Stomach (tissue), 9 donors: Measurements from ENCODE around the gene CPB2. TPM values are rescaled to one million over a fixed set of nuclear protein-coding genes. Genes with fewer than 3 reads are reported as not detected.

Experiments
- DNase-seq, 2 donors: peaks; one replicate each; pipeline versions ENCODE4 v3.0.0 to v3.0.0-alpha.2; 2013 to 2019
- H3K27ac ChIP-seq, 5 donors: fragments of 200-600 bp in 4 of 5; sonication (generic) in 4 of 5; one replicate each; pipeline ENCODE4 v1.5.1; 2013 to 2019; ENCODE audit warnings: mild to moderate bottlenecking in 1 of 5, moderate library complexity in 1 of 5
- H3K27me3 ChIP-seq, 3 donors: fragments of 200-600 bp; sonication (generic); one replicate each; pipeline ENCODE4 v1.5.1; 2017 to 2019; ENCODE audit warnings: mixed run types in 1 of 3
- H3K36me3 ChIP-seq, 4 donors: fragments of 200-600 bp; sonication (generic); 1 replicate in 3 of 4; 2 replicates in 1 of 4; pipeline ENCODE4 v1.5.1; 2016 to 2019
- H3K4me1 ChIP-seq, 4 donors: fragments of 200-600 bp; sonication (generic); one replicate each; pipeline ENCODE4 v1.5.1; 2016 to 2019
- H3K4me3 ChIP-seq, 4 donors: fragments of 200-600 bp; sonication (generic) in 3 of 4; one replicate each; pipeline ENCODE4 v1.5.1; 2016 to 2019; ENCODE audit warnings: mild to moderate bottlenecking in 1 of 4
- H3K9me3 ChIP-seq, 4 donors: fragments of 200-600 bp; sonication (generic); one replicate each; pipeline ENCODE4 v1.5.1; 2016 to 2019
- CTCF ChIP-seq, 7 experiments: fragments of 450-650 bp in 4 of 7; fragments of 200-600 bp in 3 of 7; sonication (generic) in 3 of 7; IDR thresholded peaks; one replicate each; pipeline ENCODE4 v1.5.1; 2016 to 2019; ENCODE audit warnings: antibody characterized with exemption in 7 of 7, control low read depth in 2 of 7, mild to moderate bottlenecking in 1 of 7
- EP300 ChIP-seq: sonication (generic); formaldehyde crosslinking; IDR thresholded peaks from one replicate; pipeline ENCODE4 v1.6.1; 2017; ENCODE audit warnings: antibody characterized with exemption
- POLR2A ChIP-seq, 4 donors: fragments of 450-650 bp; IDR thresholded peaks; one replicate each; pipeline ENCODE4 v1.6.1; 2016; ENCODE audit warnings: antibody characterized with exemption in 4 of 4, control low read depth in 2 of 4, mild to moderate bottlenecking in 1 of 4, moderate library complexity in 1 of 4
- POLR2AphosphoS5 ChIP-seq, 3 donors: sonication (generic); formaldehyde crosslinking; IDR thresholded peaks; one replicate each; pipeline ENCODE4 v1.6.1; 2016; ENCODE audit warnings: antibody characterized with exemption in 3 of 3
- WGBS, 5 donors: extraction: QIAGEN DNeasy Blood & Tissue Kit in 3 of 5; methylation state at CpG; one replicate each; pipeline versions ENCODE4 v1.1.5 to v1.1.7; 2013 to 2018; 5-methylcytosine and 5-hydroxymethylcytosine counted together
- intact Hi-C: fragments of 100-400 bp; cut with DNase I; formaldehyde crosslinking; loops from one replicate; pipeline ENCODE4 v1.15.1; 2023; ENCODE audit warnings: low total_unique reads
- polyA plus RNA-seq, 3 donors: library from polyadenylated mRNA; stranded (reverse); fragments of 200-250 nt; gene quantifications; one replicate each; pipeline ENCODE4 v1.2.3, GENCODE V29; 2013
- total RNA-seq, 5 donors: library from RNA; depleted of rRNA; stranded (reverse); fragments of >200 nt; gene quantifications; one replicate each; pipeline versions ENCODE4 v1.1.0 to v1.2.3, GENCODE V29; 2014 to 2016
- donor health status: healthy with polysubstance abuse.
- donor health status: Bipolar disorder and iron deficiency.
- donor health status: healthy.

The CPB2 gene
- total and polyA plus RNA-seq, 8 donors = 0.37 to 2.2 TPM; not detected in 6

- TF ChIP-seq CTCF (IDR thresholded peaks at IDR 0.05) (no peak), POLR2A (IDR thresholded peaks at IDR 0.05) (no peak), EP300 (no peak), POLR2AphosphoS5 (IDR thresholded peaks at IDR 0.05) (no peak)
- intact Hi-C loops = no loop called here
- WGBS, 5 donors = 87 to 91% (median 87%) methylated on average over 6 of the region's 6 CpGs
- no peak for DNase-seq
- Histone ChIP-seq H3K4me3 (no peak overlapping the region), H3K36me3 (peaks cover 8 to 85% (median 80%) of the 10 kb centered on the region in 4 donors), H3K4me1 (no peaks in the 10 kb centered on the region), H3K27ac (no peak overlapping the region), H3K27me3 (no peaks in the 10 kb centered on the region), H3K9me3 (no peaks in the 10 kb centered on the region)
Observed at GRCh38 chr13:46006688-46007452, 98.0 kb downstream of the CPB2 start.

- 89 to 100% (median 96%) methylated on average over 1 of the region's 1 CpG for WGBS, 5 donors
- DNase-seq = no peak
- no peak for TF ChIP-seq POLR2A (IDR thresholded peaks at IDR 0.05)
- no peak for TF ChIP-seq POLR2AphosphoS5 (IDR thresholded peaks at IDR 0.05)
- TF ChIP-seq CTCF (IDR thresholded peaks at IDR 0.05) = no peak
- TF ChIP-seq EP300 = no peak
- Histone ChIP-seq H3K36me3 (peaks cover 20 to 85% (median 83%) of the 10 kb centered on the region in 4 donors), H3K4me3 (no peak overlapping the region), H3K9me3 (no peaks in the 10 kb centered on the region), H3K27me3 (no peaks in the 10 kb centered on the region), H3K4me1 (no peaks in the 10 kb centered on the region), H3K27ac (no peak overlapping the region)
- intact Hi-C loops = no loop called here
Observed at GRCh38 chr13:46004491-46004890, 100.3 kb downstream of the CPB2 start.

Other genes with a start within 250 kb of the CPB2 start
- gene ZC3H13, start 52.3 kb downstream of the CPB2 start, total RNA-seq = 10 to 100 TPM; 13.9 to 67.1 (median 23.7) TPM
- gene ZC3H13, start 52.3 kb downstream of the CPB2 start, polyA plus RNA-seq = 10 to 100 TPM in 1 of 3 donors, 1 to 10 TPM in 2; 8.5 to 11.7 (median 8.9) TPM
- gene LCP1, start 77.1 kb upstream of the CPB2 start, total RNA-seq = 10 to 100 TPM in 4 of 5 donors, not detected in 1; 12.8 to 44.6 (median 33.0) TPM
- 10 to 100 TPM; 10.6 to 20.0 (median 14.1) TPM for gene LCP1, start 77.1 kb upstream of the CPB2 start, polyA plus RNA-seq
- gene LRRC63, start 106.9 kb upstream of the CPB2 start, total RNA-seq = under 1 TPM in 1 of 5 donors, not detected in 4; 0.73 TPM
- not detected for gene LRRC63, start 106.9 kb upstream of the CPB2 start, polyA plus RNA-seq